Ishikawa (cell line): ENCODE data around the gene RAB5IF.

Experiments used
- CEBPB ChIP-seq: IDR thresholded peaks from 2 replicates; pipeline ENCODE4 v1.6.1; 2012
- CREB1 ChIP-seq: IDR thresholded peaks from 2 replicates; pipeline ENCODE4 v1.6.1; 2012; ENCODE audit warnings: low read depth
- EGR1 ChIP-seq: IDR thresholded peaks from 2 replicates; pipeline ENCODE4 v1.6.1; 2012
- EP300 ChIP-seq: IDR thresholded peaks from 2 replicates; pipeline ENCODE4 v1.6.1; 2012; ENCODE audit warnings: borderline replicate concordance
- FOXM1 ChIP-seq: IDR thresholded peaks from 2 replicates; pipeline ENCODE4 v1.6.1; 2012; ENCODE audit warnings: low read depth, borderline replicate concordance
- NFIC ChIP-seq: IDR thresholded peaks from 2 replicates; pipeline ENCODE4 v1.6.1; 2012
- RAD21 ChIP-seq: IDR thresholded peaks from 2 replicates; pipeline ENCODE4 v1.6.1; 2012; ENCODE audit warnings: low read depth
- TAF1 ChIP-seq: IDR thresholded peaks from 2 replicates; pipeline ENCODE4 v1.6.1; 2012; ENCODE audit warnings: low read depth, mild to moderate bottlenecking
- TCF12 ChIP-seq: IDR thresholded peaks from 2 replicates; pipeline ENCODE4 v1.6.1; 2012; ENCODE audit warnings: low read depth
- TEAD4 ChIP-seq: IDR thresholded peaks from 2 replicates; pipeline ENCODE4 v1.6.1; 2012
- YY1 ChIP-seq: IDR thresholded peaks from 2 replicates; pipeline ENCODE4 v1.6.1; 2012; ENCODE audit warnings: low read depth
- ZBTB7A ChIP-seq: IDR thresholded peaks from 2 replicates; pipeline ENCODE4 v1.6.1; 2012; ENCODE audit warnings: low read depth
- TF ChIP-seq, protein P1 (sequence below): IDR thresholded peaks from 2 replicates; pipeline ENCODE4 v1.6.1; 2012
- TF ChIP-seq, protein P2 (sequence below): IDR thresholded peaks from 2 replicates; pipeline ENCODE4 v1.6.1; 2012
- TF ChIP-seq, protein P3 (sequence below): IDR thresholded peaks from 2 replicates; pipeline ENCODE4 v1.6.1; 2012; ENCODE audit warnings: low read depth, mild to moderate bottlenecking

Gene RAB5IF

DNA sequence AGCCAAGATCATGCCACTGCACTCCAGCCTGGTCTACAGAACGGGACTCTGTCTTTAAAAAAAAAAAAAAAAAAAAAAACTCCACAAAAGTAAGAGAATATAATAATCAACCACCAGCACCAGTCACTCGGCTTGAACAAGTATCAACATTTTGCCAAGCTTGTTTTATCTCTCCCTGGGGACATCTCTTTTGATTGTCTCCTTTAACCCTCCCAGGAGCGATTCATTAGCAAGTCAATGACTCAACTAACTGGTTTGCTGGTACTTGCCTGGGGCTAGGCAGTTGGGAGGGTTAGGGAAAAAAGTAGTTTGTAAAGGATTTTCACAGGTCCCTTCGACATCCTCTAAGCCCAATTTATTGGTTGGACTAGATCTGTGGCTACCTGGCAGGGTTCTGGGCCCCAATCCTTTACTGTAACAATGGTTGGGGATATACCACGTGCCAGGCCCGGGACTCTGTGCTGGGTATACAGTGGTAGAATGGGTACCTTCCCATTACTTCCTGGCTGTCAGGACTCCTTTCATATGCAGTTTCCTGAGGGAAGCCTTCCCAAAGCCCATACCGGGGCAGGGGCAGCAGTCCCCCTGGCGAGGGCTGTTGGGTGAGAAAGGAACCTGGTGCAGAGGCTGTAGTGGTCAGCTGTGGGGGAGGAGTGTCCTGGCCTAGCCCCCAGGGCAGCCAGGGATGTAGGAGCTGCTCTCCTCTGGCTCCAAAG is 20.0 kb upstream of the RAB5IF start:
- TF ChIP-seq TEAD4 (no peak), CEBPB (no peak), TCF12 (no peak), ZBTB7A (no peak), YY1 (no peak), CREB1 (no peak), FOXM1 (no peak), RAD21 (no peak), EGR1 (no peak)
- TF ChIP-seq, protein P1, sequence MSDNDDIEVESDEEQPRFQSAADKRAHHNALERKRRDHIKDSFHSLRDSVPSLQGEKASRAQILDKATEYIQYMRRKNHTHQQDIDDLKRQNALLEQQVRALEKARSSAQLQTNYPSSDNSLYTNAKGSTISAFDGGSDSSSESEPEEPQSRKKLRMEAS, result no peak
- TF ChIP-seq, protein P2, sequence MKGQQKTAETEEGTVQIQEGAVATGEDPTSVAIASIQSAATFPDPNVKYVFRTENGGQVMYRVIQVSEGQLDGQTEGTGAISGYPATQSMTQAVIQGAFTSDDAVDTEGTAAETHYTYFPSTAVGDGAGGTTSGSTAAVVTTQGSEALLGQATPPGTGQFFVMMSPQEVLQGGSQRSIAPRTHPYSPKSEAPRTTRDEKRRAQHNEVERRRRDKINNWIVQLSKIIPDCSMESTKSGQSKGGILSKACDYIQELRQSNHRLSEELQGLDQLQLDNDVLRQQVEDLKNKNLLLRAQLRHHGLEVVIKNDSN, result no peak

DNA sequence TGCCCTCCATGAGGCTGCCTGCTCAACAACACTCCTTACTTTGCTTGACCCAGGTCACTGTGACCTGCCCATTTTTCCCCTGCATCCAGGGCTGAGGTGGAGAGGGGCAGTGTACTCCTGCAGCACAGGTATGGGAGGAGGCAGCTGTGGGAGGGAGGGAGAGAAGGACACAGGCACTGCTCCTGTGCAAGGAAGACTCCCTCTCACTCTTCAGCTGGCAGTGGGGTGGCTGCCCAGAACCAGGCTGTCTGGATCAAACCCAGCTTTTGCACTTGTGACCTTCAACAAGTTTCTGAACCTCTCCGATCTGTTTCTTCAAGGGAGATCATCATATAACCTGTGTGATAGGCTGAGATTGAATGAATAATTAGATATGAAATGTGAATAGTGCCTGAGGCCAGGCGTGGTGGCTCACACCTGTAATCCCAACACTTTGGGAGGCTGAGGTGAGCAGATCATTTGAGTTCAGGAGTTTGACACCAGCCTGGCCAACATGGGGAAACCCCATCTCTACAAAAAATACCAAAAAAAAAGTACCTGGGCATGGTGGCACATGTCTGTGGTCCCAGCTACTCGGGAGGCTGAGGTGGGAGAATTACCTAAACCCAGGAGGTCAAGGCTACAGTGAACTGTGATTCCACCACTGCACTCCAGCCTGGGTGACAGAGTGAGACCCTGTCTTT is 18.1 kb upstream of the RAB5IF start:
- TF ChIP-seq RAD21 (no peak), TEAD4 (no peak), EP300 (no peak), CEBPB (no peak), CREB1 (no peak), YY1 (no peak), FOXM1 (no peak)
- TF ChIP-seq, protein P2, result no peak
- TF ChIP-seq, protein P1, result no peak

DNA sequence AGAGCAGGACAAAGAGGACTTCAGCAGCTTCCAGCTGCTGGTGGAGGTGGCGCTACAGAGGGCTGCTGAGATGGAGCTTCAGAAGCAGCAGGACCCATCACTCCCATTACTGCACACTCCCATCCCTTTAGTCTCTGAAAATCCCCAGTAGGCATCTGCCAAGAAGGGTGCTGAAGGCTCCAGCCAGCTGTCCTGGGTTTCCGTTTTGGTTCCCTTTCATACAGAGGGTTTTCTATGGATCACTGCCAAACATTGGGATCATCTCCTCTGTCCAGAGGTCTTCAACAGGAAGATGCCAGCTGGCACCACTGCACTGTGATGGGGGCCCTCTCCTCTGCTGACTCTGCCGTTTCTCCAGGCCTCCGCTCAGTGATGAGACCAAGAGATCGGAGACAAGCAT is 14.3 kb upstream of the RAB5IF start:
- TF ChIP-seq TAF1, result no peak
- no peak for TF ChIP-seq ZBTB7A
- no peak for TF ChIP-seq RAD21
- TF ChIP-seq EP300, result no peak
- TF ChIP-seq, protein P1, result no peak

DNA sequence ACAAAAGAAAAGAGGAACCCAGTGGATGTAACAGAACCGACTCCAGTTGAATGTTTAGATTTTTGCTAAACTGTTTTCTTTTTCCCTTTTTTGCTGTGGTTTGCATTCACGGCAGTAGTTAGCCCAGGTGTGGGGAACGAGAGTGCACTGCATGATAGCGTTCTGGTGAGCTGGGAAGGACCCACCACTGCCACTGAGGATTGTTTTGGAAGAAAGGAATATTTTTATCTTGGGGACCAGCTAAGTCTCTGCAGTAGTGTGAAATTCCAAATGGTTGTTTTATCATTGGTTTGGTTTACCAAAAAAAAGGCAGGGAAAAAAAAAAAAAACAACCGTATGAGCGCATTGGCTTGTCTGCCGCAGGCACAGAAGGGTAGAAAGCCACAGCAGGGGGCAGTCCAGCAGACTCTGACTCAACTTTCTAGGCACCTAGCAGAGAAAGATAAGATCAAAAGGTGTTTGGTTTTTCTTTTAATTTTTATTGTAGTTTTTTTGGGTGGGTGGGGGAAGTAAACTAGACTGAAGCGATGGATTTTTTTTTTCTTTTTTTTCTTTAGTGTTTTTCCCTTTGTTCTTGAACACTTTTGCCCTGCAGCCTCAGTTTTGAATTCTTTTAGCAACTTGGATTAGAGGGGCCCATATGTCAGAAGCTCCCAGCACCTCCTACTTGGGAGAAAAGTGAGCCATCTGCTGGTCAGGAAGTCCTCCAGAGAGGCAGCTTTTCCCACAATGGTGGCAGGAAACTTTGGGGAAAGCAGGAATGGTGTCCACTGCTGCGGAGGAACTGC is 13.5 kb upstream of the RAB5IF start:
- no peak for TF ChIP-seq TCF12
- peak; percentile 21; the same call in 1 of the 2 replicates for TF ChIP-seq RAD21

DNA sequence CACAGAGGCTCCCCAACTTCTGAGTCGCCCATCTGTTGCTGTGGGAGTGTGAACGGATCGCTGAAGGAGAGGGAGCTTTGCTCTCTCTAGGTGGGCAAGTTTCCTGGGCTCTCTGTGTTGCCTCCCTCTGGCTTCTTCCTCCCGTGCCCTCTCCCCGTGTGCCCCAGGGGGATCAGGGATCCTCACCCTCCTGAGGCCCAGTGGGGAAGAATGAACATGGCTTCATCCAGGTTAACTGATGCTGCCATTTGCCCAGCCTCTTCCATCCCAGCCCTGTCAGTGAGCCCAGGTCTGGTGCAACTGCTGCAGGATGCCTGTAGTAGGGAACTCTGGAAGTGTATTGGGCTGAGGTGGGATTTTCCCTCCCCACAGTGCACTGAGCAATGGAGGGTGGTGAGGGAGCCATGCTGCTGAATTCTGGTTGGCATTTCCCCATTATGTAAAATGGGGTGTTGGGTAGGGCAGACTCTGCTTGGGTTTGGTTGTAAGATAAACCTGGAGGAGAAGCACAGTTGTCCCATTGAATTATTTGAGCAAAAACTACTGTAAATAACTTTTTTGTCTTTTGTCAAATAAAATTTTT is 12.1 kb upstream of the RAB5IF start:
- no peak for TF ChIP-seq CREB1
- TF ChIP-seq TCF12, result no peak
- TF ChIP-seq, protein P3, sequence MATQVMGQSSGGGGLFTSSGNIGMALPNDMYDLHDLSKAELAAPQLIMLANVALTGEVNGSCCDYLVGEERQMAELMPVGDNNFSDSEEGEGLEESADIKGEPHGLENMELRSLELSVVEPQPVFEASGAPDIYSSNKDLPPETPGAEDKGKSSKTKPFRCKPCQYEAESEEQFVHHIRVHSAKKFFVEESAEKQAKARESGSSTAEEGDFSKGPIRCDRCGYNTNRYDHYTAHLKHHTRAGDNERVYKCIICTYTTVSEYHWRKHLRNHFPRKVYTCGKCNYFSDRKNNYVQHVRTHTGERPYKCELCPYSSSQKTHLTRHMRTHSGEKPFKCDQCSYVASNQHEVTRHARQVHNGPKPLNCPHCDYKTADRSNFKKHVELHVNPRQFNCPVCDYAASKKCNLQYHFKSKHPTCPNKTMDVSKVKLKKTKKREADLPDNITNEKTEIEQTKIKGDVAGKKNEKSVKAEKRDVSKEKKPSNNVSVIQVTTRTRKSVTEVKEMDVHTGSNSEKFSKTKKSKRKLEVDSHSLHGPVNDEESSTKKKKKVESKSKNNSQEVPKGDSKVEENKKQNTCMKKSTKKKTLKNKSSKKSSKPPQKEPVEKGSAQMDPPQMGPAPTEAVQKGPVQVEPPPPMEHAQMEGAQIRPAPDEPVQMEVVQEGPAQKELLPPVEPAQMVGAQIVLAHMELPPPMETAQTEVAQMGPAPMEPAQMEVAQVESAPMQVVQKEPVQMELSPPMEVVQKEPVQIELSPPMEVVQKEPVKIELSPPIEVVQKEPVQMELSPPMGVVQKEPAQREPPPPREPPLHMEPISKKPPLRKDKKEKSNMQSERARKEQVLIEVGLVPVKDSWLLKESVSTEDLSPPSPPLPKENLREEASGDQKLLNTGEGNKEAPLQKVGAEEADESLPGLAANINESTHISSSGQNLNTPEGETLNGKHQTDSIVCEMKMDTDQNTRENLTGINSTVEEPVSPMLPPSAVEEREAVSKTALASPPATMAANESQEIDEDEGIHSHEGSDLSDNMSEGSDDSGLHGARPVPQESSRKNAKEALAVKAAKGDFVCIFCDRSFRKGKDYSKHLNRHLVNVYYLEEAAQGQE, result no peak
- TF ChIP-seq FOXM1, result no peak

DNA sequence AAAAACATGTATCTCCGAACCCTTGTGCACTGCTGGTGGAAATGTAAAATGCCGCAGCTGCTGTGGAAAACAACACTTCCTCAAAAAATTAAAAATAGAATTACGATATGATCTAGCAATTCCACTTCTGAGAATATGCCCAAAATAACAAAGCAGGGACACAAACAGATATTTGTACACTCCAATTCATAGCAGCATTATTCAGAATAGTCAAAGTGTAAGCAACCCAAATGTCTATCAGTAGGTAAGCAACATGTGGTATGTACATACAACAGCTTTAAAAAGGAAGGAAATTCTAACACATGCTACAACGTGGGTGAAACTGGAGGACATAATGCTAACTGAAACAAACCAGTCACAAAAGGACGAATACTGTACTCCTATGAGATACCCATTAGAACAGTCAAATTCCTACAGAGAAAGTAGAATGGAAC is 5.7 kb upstream of the RAB5IF start:
- TF ChIP-seq CEBPB (no peak), TEAD4 (no peak), TAF1 (no peak), NFIC (no peak)
- TF ChIP-seq, protein P3, result no peak
- TF ChIP-seq, protein P1, result no peak
